NCI-H1105 (cell line): Measurements from ENCODE around the gene PUSL1.
"Not testable (repeated sequence)": the region's sequence is repeated elsewhere in the genome, so short reads cannot be mapped to it uniquely, and the experiment has no call there.

Source experiments
- DNase-seq: peaks from one replicate; lab custom pipeline; 2025; lab: John Stamatoyannopoulos, UW

The PUSL1 gene

GRCh38 chr1:1310476-1311053, 2.2 kb downstream of the PUSL1 start:
- no peak for DNase-seq

- no peak for DNase-seq
Measured at GRCh38 chr1:1311107-1312104, 3.0 kb downstream of the PUSL1 start.

GRCh38 chr1:1312450-1313314, 4.3 kb downstream of the PUSL1 start:
- DNase-seq = no peak

GRCh38 chr1:1313500-1314236, 5.3 kb downstream of the PUSL1 start:
- DNase-seq = no peak

- DNase-seq = no peak
Measured at GRCh38 chr1:1314237-1314586, 5.8 kb downstream of the PUSL1 start.

- no peak for DNase-seq
Measured at GRCh38 chr1:1314678-1315335, 6.4 kb downstream of the PUSL1 start.

GRCh38 chr1:1315435-1315954, 7.1 kb downstream of the PUSL1 start:
- DNase-seq = no peak

GRCh38 chr1:1316199-1316598, 7.8 kb downstream of the PUSL1 start:
- not testable (repeated sequence) for DNase-seq

GRCh38 chr1:1317420-1317819, 9.0 kb downstream of the PUSL1 start:
- no peak for DNase-seq

GRCh38 chr1:1318131-1318652, 9.8 kb downstream of the PUSL1 start:
- peak; percentile 48 for DNase-seq

- DNase-seq = no peak
Measured at GRCh38 chr1:1318777-1319645, 10.6 kb downstream of the PUSL1 start.

GRCh38 chr1:1319646-1319941, 11.2 kb downstream of the PUSL1 start:
- DNase-seq = no peak

- DNase-seq = no peak
Measured at GRCh38 chr1:1320666-1321448, 12.5 kb downstream of the PUSL1 start.

- no peak for DNase-seq
Measured at GRCh38 chr1:1321477-1321876, 13.1 kb downstream of the PUSL1 start.

- DNase-seq = no peak
Measured at GRCh38 chr1:1322418-1322817, 14.0 kb downstream of the PUSL1 start.

GRCh38 chr1:1322952-1323351, 14.6 kb downstream of the PUSL1 start:
- no peak for DNase-seq

GRCh38 chr1:1324084-1324523, 15.7 kb downstream of the PUSL1 start:
- DNase-seq = no peak

- peak; percentile 90 for DNase-seq
Measured at GRCh38 chr1:1324524-1325287, 16.3 kb downstream of the PUSL1 start, which contains the start of the genes CPTP and INTS11. Gene CPTP (plus strand): TSS chr1:1324802. CDS start chr1:1326911, 2,109 bp downstream. Gene INTS11 (minus strand): TSS chr1:1324660. CDS start chr1:1324608, 52 bp downstream.
